ENCODE results near the gene HUNK.
A peak's percentile ranks its signal among the peaks of the same experiment; 100 is the strongest.

DNA sequence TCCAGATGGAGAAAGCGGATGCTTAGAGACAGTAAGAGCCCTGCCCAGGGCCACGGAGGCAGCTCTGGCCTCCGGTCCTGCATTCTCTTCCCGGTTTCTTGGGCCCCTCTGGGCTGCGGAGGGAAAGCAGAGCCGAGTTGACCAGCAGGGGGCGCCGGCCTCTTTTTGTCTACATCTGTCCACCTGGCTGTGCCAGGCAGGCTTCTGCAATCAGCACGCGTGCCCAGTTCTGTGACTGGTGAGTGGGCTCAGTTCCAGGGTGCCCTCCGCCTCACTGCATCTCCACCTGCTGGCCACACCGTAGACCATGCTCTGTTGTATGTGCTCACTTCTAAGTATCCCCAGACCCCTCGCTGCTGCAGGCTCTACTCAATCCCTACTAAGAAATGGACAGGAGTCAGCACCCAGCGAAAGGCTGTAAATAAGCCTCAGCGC is 6.7 kb upstream of the HUNK start:
- TF ChIP-seq, protein P1, sequence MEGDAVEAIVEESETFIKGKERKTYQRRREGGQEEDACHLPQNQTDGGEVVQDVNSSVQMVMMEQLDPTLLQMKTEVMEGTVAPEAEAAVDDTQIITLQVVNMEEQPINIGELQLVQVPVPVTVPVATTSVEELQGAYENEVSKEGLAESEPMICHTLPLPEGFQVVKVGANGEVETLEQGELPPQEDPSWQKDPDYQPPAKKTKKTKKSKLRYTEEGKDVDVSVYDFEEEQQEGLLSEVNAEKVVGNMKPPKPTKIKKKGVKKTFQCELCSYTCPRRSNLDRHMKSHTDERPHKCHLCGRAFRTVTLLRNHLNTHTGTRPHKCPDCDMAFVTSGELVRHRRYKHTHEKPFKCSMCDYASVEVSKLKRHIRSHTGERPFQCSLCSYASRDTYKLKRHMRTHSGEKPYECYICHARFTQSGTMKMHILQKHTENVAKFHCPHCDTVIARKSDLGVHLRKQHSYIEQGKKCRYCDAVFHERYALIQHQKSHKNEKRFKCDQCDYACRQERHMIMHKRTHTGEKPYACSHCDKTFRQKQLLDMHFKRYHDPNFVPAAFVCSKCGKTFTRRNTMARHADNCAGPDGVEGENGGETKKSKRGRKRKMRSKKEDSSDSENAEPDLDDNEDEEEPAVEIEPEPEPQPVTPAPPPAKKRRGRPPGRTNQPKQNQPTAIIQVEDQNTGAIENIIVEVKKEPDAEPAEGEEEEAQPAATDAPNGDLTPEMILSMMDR (IDR thresholded peaks at IDR 0.05) = peak; percentile 85
- TF ChIP-seq EZH2 (IDR thresholded peaks at IDR 0.05; ENCODE audit: borderline replicate concordance, insufficient read depth, low read depth, low read length, poor library complexity, severe bottlenecking) = no peak

Data from B cell (primary cell).